ENCODE measurements around the gene CZIB.

Gene CZIB

GRCh38 chr1:53255031-53255430, 34.6 kb upstream of the CZIB start:
- TF ChIP-seq CTCF (IDR thresholded peaks at IDR 0.05; ENCODE audit: borderline replicate concordance, control extremely low read depth, extremely low read depth, insufficient read depth, missing control alignments) = no peak
- in situ Hi-C loops (cut with MboI; ENCODE audit: low sequenced_read_pairs, unreplicated experiment) = no loop called here

GRCh38 chr1:53254011-53254640, 33.7 kb upstream of the CZIB start:
- DNase-seq (ENCODE audit: low spot score) = no peak
- in situ Hi-C loops (cut with MboI; ENCODE audit: low sequenced_read_pairs, unreplicated experiment) = no loop called here
- no peak for TF ChIP-seq CTCF (IDR thresholded peaks at IDR 0.05; ENCODE audit: borderline replicate concordance, control extremely low read depth, extremely low read depth, insufficient read depth, missing control alignments)

More at GRCh38 chr1:53255031-53255430, 34.6 kb upstream of the CZIB start:
- DNase-seq (ENCODE audit: low spot score) = no peak

- DNase-seq (ENCODE audit: low spot score) = no peak
- no peak for TF ChIP-seq CTCF (IDR thresholded peaks at IDR 0.05; ENCODE audit: borderline replicate concordance, control extremely low read depth, extremely low read depth, insufficient read depth, missing control alignments)
- in situ Hi-C loops (cut with MboI; ENCODE audit: low sequenced_read_pairs, unreplicated experiment) = no loop called here
These were observed 29.9 kb upstream of the CZIB start for GRCh38 chr1:53250325-53250724.

GRCh38 chr1:53249706-53250105, 29.3 kb upstream of the CZIB start:
- in situ Hi-C loops (cut with MboI; ENCODE audit: low sequenced_read_pairs, unreplicated experiment) = no loop called here
- TF ChIP-seq CTCF (IDR thresholded peaks at IDR 0.05; ENCODE audit: borderline replicate concordance, control extremely low read depth, extremely low read depth, insufficient read depth, missing control alignments) = no peak
- DNase-seq (ENCODE audit: low spot score) = no peak

GRCh38 chr1:53246261-53247134, 26.1 kb upstream of the CZIB start:
- TF ChIP-seq CTCF (IDR thresholded peaks at IDR 0.05; ENCODE audit: borderline replicate concordance, control extremely low read depth, extremely low read depth, insufficient read depth, missing control alignments) = no peak
- in situ Hi-C loops (cut with MboI; ENCODE audit: low sequenced_read_pairs, unreplicated experiment) = no loop called here
- DNase-seq (ENCODE audit: low spot score) = no peak

- in situ Hi-C loops (cut with MboI; ENCODE audit: low sequenced_read_pairs, unreplicated experiment) = no loop called here
- no peak for DNase-seq (ENCODE audit: low spot score)
- TF ChIP-seq CTCF (IDR thresholded peaks at IDR 0.05; ENCODE audit: borderline replicate concordance, control extremely low read depth, extremely low read depth, insufficient read depth, missing control alignments) = no peak
These were observed 23.7 kb upstream of the CZIB start for GRCh38 chr1:53244141-53244540.
